ENCODE results near the gene COL4A1. TPM values are rescaled to one million over a fixed set of nuclear protein-coding genes. Genes with fewer than 3 reads are reported as not detected.
A peak's percentile ranks its signal among the peaks of the same experiment; 100 is the strongest.

The COL4A1 gene
- total RNA-seq, 1 donor from 2014 or later, result 105 TPM

DNA sequence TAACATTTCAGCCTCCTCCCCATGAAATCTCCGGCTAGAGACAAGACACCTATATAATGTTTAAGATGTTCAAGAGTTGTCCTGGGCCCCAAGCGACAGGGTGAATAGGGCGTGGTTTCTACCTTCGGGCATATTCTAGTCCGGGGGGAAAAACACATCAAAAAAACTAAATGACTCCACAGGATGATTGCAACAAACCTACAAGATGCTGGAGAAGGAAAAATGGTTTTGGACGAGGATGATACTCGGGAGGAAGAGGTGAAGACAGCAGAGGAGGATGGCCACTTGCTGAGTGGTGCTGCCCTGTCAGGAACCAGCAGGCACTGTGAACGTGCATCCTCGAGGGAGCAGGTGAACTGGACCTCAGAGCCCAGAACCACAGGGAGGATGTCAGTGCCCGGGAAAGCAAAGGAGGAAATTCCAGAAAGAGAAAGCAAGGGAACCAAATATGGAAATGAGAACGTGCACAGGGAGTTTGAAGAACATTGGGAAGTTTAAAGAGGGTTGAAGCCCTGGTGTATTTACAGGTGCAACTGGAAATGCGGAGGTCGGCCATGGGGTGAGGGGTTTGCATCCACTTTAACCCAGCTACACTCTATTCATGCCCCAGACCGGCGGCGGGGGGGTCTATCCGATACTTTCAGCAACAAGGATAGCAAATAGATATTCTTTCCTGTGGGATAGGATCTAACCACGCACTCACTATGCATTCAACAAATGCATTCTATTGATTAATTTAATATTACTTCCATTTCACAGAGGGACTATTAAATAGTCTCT, 50.6 kb downstream of the COL4A1 start:
- Mint-ChIP-seq H3K4me3 (no peak overlapping the region), H3K27me3 (ENCODE audit: insufficient read depth, low read depth) (peaks cover 7% of the 10 kb centered on the region), H3K9me3 (peaks cover 4% of the 10 kb centered on the region), H3K27ac (no peak overlapping the region), H3K4me1 (peaks cover 10% of the 10 kb centered on the region), H3K36me3 (peaks cover 10% of the 10 kb centered on the region)
- H3K36me3 ChIP-seq, result no peaks in the 10 kb centered on the region
- no peak overlapping the region for H3K27ac ChIP-seq
- H3K27me3 ChIP-seq, result no peaks in the 10 kb centered on the region
- TF ChIP-seq EZH2phosphoT487 (IDR thresholded peaks at IDR 0.05) (no peak), CTCF (IDR thresholded peaks at IDR 0.05) (no peak), EZH2 (IDR thresholded peaks at IDR 0.05) (no peak)
- H3K4me3 ChIP-seq, result no peak overlapping the region
- H3K9ac ChIP-seq, result no peak overlapping the region
- H3K9me3 ChIP-seq (ENCODE audit: low read depth), result no peaks in the 10 kb centered on the region
- peaks cover 20% of the 10 kb centered on the region for H4K20me1 ChIP-seq (ENCODE audit: low read depth)
- H3F3A ChIP-seq (ENCODE audit: low read depth), result peaks cover 15% of the 10 kb centered on the region
- DNase-seq (ENCODE audit: low spot score), result no peak
- peaks cover 4% of the 10 kb centered on the region for H3K79me2 ChIP-seq (ENCODE audit: low read depth)
- H3K4me2 ChIP-seq, result no peak overlapping the region
- peaks cover 3% of the 10 kb centered on the region for H3K4me1 ChIP-seq
- no peak overlapping the region for H2AFZ ChIP-seq (replicated peaks)

GRCh38 chr13:110254751-110255553, 52.0 kb downstream of the COL4A1 start:
- Histone ChIP-seq H4K20me1 (ENCODE audit: low read depth) (peaks cover 24% of the 10 kb centered on the region), H3K4me3 (no peak overlapping the region), H3K79me2 (ENCODE audit: low read depth) (no peaks in the 10 kb centered on the region), H3K36me3 (no peaks in the 10 kb centered on the region), H3K27me3 (no peaks in the 10 kb centered on the region), H3K4me2 (no peak overlapping the region), H3F3A (ENCODE audit: low read depth) (peaks cover 12% of the 10 kb centered on the region), H3K4me1 (no peaks in the 10 kb centered on the region), H2AFZ (replicated peaks) (no peak overlapping the region), H3K9me3 (ENCODE audit: low read depth) (no peaks in the 10 kb centered on the region), H3K9ac (no peak overlapping the region), H3K27ac (no peak overlapping the region)
- H3K27me3 Mint-ChIP-seq (ENCODE audit: insufficient read depth, low read depth), result peaks cover 4% of the 10 kb centered on the region
- H3K27ac Mint-ChIP-seq, result peak overlapping the region; percentile 31
- peaks cover 4% of the 10 kb centered on the region for H3K9me3 Mint-ChIP-seq
- H3K4me3 Mint-ChIP-seq, result no peak overlapping the region
- no peak for DNase-seq (ENCODE audit: low spot score)
- peaks cover 13% of the 10 kb centered on the region for H3K4me1 Mint-ChIP-seq
- TF ChIP-seq CTCF (IDR thresholded peaks at IDR 0.05) (no peak), EZH2phosphoT487 (IDR thresholded peaks at IDR 0.05) (no peak), EZH2 (IDR thresholded peaks at IDR 0.05) (no peak)
- peaks cover 9% of the 10 kb centered on the region for H3K36me3 Mint-ChIP-seq

DNA sequence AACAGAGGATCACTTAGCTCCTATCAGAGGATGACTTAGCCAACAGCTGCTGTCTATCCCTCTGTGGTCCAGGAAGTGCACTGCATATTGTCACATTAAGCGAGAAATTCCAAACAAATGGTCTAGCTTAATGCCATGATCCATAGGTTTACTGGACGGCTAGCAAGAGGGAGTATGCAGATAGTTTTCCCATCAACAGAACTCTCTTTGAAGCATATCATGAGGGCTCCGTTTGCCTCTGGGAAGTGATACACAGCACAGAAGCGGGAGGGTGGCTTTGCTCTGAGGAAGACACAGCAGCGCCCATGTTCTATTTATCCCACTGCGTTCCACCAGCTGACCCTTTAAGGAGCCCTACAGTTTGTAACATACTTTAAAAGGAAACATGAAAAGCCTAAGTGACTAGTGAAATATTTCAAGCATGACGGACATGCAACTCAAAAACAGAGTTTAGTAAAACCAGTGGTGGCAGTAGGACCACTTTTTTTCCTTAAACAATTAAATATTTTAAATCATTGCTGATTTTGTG, 52.7 kb downstream of the COL4A1 start:
- H3K27me3 ChIP-seq, result no peaks in the 10 kb centered on the region
- H3K4me1 ChIP-seq, result no peaks in the 10 kb centered on the region
- no peak overlapping the region for H3K4me3 Mint-ChIP-seq
- H3K9ac ChIP-seq, result no peak overlapping the region
- no peak overlapping the region for H2AFZ ChIP-seq (replicated peaks)
- peaks cover 4% of the 10 kb centered on the region for H3K9me3 Mint-ChIP-seq
- no peak overlapping the region for H3K4me3 ChIP-seq
- H3K36me3 Mint-ChIP-seq, result peaks cover 7% of the 10 kb centered on the region
- H3K79me2 ChIP-seq (ENCODE audit: low read depth), result no peaks in the 10 kb centered on the region
- no peak for DNase-seq (ENCODE audit: low spot score)
- H3K4me2 ChIP-seq, result no peak overlapping the region
- peaks cover 13% of the 10 kb centered on the region for H3K4me1 Mint-ChIP-seq
- TF ChIP-seq EZH2 (IDR thresholded peaks at IDR 0.05) (no peak), EZH2phosphoT487 (IDR thresholded peaks at IDR 0.05) (no peak), CTCF (IDR thresholded peaks at IDR 0.05) (no peak)
- H3K36me3 ChIP-seq, result no peaks in the 10 kb centered on the region
- H4K20me1 ChIP-seq (ENCODE audit: low read depth), result peaks cover 24% of the 10 kb centered on the region
- H3K27ac Mint-ChIP-seq, result no peak overlapping the region
- H3K27me3 Mint-ChIP-seq (ENCODE audit: insufficient read depth, low read depth), result peaks cover 4% of the 10 kb centered on the region
- H3K27ac ChIP-seq, result peak overlapping the region; percentile 8
- no peaks in the 10 kb centered on the region for H3K9me3 ChIP-seq (ENCODE audit: low read depth)
- H3F3A ChIP-seq (ENCODE audit: low read depth), result peaks cover 12% of the 10 kb centered on the region

Data from neural progenitor cell (in vitro differentiated cells).